NAMALWA (cell line): ENCODE measurements around the gene MARCHF2.

Experiments used
- DNase-seq: peaks from one replicate; pipeline ENCODE4 v3.0.0-alpha.2; 2015; ENCODE audit warnings: low spot score

Gene MARCHF2

GRCh38 chr19:8481201-8481600 is 68.1 kb downstream of the MARCHF2 start:
- no peak for DNase-seq

GRCh38 chr19:8481616-8482015 is 68.5 kb downstream of the MARCHF2 start:
- no peak for DNase-seq

- no peak for DNase-seq
Observed at GRCh38 chr19:8482696-8483095, 69.6 kb downstream of the MARCHF2 start.

- no peak for DNase-seq
Observed at GRCh38 chr19:8483165-8483564, 70.1 kb downstream of the MARCHF2 start.

GRCh38 chr19:8484331-8484894 is 71.3 kb downstream of the MARCHF2 start:
- no peak for DNase-seq

GRCh38 chr19:8485561-8486371 is 72.7 kb downstream of the MARCHF2 start:
- no peak for DNase-seq

GRCh38 chr19:8486661-8487136 is 73.6 kb downstream of the MARCHF2 start:
- DNase-seq = no peak

GRCh38 chr19:8487137-8487851 is 74.2 kb downstream of the MARCHF2 start:
- DNase-seq = no peak

GRCh38 chr19:8488365-8488764 is 75.3 kb downstream of the MARCHF2 start:
- no peak for DNase-seq
